GM21576 (cell line): Measurements from ENCODE around the gene COX7C.
"Not testable (repeated sequence)": the region's sequence is repeated elsewhere in the genome, so short reads cannot be mapped to it uniquely, and the experiment has no call there.

Source experiments
- ATAC-seq: cut with Tn5 transposase; IDR thresholded peaks from one replicate; pipeline ENCODE4 v1.9.1; 2021; ENCODE audit warnings: mild to moderate bottlenecking, moderate library complexity; ENCODE audit not compliant: unreplicated experiment

The COX7C gene, protein sequence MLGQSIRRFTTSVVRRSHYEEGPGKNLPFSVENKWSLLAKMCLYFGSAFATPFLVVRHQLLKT

DNA sequence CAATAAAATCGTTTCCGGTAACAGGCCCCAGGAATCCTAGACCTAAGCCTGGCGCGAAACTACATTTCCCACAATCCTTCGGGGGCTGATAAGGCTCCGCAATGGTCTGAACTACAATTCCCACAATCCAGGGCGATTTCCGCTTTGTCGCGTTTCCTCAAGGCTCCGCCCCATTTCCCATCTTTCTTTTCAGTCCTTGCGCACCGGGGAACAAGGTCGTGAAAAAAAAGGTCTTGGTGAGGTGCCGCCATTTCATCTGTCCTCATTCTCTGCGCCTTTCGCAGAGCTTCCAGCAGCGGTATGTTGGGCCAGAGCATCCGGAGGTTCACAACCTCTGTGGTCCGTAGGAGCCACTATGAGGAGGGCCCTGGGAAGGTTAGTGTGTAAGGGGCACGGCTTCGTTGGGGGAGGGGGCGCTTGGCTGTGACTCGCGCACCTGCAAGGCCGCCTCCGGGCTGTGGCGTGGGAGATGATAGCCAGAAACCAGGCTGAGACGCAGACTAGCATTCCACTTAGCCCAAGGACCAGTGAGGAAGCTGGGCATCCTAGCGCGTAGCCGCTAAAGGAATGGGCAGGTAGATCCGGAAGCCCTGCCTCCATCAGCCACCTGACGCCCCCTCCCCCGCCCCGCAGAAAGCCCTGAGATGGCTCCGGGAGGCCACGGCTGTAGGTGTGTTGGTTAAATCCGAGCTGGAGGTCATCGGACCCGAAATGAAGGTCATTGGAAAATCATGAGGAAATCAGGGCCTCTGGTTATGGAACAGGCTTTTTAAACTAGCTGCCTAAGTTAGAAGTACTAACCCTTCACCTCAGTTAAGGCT is at the start of gene COX7C:
TSS of gene COX7C (plus strand) at position 186 of the 821 bp plus-strand sequence. CDS start at position 301, 115 bp downstream.
- ATAC-seq, result peak; percentile 98

DNA sequence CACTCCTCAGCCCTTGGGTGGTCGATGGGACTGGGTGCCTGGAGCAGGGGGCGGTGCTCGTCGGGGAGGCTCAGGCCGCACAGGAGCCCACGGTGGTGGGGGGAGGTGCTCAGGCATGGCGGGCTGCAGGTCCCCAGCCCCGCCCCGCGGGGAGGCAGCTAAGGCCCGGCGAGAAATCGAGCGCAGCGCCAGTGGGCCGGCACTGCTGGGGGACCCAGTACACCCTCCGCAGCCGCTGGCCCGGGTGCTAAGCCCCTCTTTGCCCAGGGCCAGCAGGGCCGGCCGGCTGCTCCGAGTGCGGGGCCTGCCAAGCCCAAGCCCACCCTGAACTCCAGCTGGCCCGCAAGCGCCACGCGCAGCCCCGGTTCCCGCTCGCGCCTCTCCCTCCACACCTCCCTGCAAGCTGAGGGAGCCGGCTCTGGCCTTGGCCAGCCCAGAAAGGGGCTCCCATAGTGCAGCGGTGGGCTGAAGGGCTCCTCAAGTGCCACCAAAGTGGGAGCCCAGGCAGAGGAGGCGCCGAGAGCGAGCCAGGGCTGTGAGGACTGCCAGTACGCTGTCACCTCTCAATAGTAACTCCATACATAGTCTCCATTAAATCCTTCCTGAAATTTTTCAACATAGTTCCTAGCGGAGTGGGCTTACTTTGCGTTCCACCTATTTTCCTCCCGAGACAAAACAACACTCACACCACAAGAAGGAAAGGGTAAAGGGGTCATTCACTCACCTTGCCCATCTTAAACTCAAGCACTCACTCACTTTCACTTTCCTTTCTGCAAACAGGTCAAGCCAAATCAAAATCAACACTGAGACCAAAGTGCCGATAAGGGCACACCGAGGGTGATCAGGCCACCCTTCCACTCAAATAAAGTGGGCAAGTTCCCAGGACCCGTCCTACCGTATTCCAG is 48.0 kb upstream of the COX7C start:
- not testable (repeated sequence) for ATAC-seq

DNA sequence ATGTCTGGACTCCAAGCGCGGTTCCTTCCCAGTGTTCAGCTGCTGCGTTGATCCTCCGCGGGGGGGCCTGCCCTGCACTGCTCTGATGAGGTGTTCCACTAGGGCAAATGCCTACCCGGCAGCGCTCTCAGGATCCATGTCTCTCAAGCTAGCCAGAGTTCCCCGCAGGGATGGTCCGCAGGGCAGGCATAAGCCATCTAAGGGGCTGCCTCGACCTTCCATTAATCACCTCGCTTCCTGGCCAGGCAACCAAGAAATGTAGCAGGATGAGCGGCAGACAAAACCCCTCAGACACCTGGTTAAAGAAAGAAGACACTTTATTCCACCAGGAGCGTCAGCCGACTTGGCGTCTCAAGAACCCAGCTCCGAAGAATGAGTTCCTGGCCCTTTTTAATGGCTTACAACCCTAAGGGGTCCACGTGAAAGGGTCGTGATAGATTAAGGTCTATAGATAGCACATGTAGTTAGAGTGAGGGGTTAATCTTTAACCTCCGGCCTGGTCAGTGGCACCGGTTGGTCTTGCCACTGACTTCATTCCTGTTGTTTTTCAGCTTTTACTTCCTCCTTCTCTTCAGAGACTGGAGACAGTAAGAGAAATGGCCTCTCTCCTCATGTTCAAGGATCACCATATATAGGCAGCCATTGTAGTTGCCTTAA is 47.2 kb upstream of the COX7C start:
- ATAC-seq, result no peak

DNA sequence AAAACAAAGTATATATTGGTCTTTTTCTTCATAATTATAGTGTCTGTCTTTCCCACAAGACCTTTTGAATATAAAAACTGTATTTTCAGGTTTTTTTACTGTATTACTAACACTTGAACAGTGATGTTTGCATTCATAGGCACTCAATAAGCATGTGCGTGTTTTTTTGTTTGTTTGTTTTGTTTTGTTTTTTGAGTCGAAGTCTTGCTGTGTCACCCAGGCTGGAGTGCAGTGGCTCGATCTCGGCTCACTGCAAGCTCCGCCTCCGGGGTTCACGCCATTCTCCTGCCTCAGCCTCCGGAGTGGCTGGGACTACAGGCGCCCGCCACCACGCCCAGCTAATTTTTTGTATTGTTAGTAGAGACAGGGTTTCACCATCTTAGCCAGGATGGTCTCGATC is 46.6 kb upstream of the COX7C start:
- ATAC-seq, result not testable (repeated sequence)

DNA sequence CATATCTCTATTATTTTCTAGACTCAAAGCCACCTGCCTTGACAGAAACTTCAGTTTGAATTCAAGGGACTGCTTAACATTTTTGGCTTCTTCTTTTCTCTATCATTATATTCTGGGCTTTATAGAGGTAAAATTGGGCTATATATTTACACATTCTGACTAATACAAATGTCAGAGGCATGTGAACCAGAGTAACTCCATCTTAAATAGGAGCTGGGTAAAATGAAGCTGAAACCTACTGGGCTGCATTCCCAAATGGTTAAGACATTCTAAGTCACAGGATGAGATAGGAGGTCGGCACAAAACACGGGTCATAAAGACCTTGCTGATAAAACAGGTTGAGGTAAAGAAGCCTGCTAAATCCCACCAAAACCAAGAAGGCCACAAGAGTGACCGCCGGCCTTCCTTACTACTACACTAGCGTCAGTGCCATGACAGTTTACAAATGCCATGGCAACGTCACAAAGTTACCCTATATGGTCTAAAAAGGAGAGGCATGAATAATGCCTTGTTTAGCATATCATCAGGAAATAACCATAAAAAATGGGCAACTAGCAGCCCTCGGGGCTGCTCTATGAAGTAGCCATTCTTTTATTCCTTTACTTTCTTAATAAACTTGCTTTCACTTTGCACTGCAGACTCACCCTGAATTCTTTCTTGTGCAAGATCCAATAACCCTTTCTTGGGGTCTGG is 44.8 kb upstream of the COX7C start:
- ATAC-seq, result no peak

DNA sequence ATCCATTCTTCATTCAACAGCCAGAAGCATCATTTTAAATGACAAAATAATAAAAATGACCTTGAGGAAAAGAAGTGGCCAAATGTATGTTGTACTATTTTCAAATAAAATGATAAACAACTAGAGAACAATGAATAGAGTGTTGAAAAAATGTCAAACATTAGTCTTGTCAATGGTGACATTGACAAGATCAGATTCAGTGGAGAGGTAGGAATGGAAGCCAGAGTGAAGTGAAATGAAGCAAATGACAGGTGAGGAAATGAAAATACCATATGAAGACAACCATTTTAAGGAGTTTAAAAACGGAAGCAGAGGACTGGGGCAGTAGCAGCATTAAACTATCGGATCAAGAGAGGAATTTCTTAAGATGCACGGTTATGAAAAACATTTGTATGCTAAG is 38.2 kb upstream of the COX7C start:
- ATAC-seq, result no peak

DNA sequence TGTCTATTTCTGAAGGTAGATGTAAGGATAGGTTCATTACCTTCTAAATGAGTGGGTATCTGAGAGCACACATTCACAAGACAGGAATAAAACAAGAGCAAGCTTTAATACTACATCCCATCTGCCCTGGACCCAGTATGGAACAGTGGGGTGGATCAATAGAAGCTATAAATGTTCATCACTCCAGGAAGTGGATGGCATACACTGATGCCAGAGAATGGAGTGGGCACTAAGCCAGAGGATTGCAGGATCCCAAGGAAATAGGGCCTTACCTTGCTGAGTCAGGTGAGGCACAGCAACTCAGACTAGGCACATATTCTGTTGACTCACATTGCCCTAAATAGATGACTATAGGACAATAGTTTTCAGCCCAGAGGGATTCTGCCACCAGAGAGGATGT is 21.3 kb upstream of the COX7C start:
- no peak for ATAC-seq

DNA sequence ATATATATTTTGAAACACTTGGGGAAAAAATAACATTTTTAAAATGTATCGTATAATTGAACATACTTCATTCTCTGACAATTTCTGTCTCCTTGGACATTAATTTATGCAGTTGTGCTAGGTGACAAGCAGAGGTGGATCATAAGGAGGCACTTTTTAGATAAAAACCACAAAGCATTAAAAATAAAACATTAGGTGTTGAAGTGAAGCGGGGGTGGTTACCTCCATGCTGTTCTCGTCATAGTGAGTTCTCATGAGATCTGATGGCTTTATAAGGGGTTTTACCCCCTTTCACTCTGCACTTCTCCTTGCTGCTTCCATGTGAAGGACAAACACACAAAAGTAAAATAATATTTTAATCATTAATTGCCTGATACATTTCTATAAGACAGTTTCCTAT is 11.9 kb upstream of the COX7C start:
- ATAC-seq, result no peak

DNA sequence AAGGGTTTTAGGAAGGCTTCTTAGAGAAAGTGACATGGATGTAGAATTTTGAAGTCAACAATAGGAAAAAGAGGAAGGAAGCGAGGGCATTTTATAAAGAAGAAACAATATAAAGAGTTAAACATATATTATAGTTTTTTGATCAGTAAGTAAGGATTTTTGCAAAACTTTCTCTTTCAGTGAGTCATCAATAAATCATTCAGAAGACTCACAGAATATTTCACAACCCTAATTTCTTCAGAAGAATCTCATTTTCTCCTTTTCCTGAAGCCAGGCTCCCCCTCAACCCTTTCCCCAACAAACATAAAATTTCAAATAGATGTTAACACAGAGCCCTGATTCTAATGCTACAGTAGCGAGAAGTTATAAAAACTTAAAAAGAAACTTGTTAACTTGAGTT is 4.3 kb upstream of the COX7C start:
- ATAC-seq, result no peak

DNA sequence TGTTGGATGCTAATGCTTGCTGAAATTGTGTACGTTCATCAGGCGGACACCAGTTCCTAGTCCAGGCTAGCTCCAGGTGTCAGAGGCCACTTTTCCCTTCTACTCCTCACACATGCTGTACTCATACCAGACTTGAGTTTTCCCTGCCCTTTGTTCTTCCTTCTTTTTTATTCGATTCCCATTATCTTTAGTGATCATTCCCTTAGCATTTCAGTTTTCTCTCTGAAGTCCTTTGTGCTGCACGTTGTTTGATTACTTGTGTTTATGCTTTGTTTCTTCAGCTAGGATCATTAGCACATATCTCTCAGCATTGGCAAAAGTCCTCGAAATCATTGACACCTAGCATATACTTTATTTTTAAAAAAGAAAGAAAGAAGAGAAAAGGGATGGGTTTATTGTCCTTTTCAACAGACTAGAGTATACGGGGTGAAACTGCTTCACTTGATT is 409 bp upstream of the COX7C start:
- ATAC-seq, result no peak

DNA sequence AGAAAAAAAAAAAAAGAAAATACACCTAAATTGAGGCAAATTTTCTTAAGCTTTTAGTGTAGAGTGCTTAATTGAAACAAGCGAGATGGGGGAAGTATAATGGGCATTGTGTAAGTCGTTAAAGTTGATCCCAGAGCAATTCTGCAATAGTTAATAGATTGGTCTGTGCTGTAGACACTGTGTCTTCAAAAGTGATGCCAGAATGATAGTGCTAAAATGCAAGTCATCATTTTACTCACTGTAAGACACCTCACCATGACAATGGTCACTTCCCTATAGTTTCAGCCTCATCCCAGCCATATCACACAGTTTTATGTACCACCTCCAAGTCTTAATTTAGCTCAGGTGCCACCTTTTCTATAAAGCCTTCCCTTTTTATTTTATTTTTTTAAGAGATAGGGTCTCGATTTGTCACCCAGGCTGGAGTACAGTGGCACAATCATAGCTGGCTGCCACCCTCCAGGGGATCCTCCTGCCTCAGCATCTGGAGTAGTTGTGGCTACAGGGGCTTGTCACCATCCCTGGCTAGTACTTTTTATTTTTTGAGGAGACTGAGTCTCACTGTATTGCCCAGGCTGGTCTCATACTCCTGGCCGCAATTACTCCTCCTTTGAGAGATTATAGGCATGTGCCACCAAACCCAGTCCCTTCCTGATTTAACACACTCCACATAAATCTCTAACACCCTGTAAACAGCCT is 6.2 kb downstream of the COX7C start:
- no peak for ATAC-seq

DNA sequence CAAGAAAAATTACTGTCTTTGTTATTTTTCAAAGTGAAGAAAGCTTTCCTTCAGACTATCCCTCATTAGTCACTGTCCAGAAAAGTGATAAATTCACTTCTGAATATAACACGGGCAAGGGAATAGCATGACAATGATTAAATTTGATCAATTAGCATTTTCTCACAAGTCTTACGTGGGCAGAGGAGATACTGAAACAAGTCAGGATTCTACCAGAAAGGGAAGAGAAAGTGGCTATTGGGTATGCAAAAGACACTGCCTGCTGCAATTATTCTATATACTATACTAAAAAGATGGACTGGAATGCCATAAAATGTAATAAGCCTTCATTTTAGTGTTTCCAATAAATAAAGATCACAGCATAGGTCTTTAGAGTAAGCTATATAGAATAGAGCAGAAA is 7.4 kb downstream of the COX7C start:
- no peak for ATAC-seq

DNA sequence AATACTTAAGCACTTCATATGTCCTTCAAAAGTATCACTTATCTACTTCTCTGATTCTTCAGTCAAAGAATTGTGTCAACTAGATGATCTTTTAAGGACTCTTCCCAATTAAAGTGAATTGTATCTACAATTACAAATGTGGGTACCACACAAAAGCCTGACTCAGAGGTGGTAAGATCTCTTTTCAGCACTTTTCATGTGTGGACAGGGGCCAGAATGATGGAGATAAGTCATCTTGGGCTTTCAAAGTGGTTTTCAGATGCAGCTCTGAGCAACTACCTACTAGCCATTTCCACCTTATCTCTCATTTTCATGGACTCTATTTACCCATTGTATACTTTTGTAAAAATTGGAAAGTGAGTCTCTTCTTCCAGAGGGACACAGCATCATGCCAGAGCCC is 8.4 kb downstream of the COX7C start:
- no peak for ATAC-seq

DNA sequence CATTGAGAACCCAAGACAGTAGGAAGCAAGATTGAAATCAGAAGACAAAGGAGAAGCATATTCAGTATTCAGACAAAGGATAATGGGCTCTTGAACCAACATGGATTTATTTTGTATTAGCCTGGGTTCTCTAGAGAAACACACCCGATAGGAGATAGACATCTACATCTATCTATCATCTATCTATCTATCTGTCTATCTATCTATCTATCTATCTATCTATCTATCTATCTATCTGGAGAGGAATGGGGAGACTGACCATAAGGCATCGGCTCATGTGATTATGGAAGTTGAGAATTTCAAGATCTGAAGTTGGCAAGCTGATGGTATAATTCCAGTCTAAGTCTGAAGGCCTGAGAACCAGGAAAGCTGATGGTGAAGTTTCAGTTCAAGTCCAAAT is 13.4 kb downstream of the COX7C start:
- ATAC-seq, result no peak

DNA sequence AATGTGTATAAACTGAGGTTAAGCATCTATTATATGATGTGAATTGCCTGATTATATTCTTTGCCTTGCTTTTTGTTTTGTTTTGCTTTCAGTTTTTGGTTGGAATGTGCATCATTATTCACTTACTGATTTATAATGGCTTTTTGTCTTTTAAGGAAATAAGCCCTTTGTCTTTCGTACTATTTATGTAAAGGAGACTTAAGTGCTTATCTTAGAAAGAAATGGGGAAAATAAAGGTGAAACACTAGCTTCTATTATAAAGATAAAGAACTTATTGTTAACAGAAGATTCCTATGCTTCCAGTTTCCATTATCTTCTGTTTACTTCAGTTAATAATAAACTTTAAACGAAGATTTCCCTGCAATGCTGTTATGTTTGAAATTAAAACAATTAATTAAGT is 23.3 kb downstream of the COX7C start:
- no peak for ATAC-seq

DNA sequence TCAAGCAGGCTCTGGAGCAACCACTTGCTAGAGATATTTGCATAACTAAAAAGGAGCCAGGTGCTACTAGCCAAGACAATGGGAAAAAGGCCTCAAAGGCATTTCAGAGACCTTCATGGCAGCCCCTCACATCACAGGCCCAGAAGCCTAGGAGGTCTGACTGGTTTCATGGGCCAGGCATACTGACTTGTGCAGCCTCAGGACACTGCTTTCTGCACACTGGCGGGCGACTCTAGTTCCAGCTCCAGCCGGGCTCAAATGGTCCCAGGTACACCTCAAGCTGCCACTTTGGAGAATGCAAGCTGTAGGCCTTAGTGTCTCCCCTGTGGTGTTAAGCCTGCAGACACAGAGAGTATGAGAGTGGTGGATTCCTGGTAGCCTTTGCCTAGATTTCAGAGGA is 27.1 kb downstream of the COX7C start:
- no peak for ATAC-seq

DNA sequence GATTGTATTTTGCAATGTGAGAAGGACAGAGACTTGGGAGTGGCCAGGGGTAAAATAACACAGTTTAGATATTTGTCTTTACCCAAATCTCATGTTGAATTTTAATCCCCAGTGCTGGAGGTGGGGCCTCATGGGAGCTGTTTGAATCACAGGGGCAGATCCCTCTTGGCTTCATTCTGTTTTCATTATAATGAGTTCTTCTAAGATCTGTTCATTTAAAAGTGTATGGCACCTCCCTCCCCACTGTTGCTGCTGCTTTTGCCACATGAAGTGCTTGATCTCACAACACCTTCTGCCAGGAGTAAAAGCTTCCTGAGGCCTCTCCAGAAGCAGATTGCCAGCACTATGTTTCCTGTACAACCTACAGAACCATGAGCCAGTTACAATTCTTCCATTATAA is 28.1 kb downstream of the COX7C start:
- no peak for ATAC-seq

DNA sequence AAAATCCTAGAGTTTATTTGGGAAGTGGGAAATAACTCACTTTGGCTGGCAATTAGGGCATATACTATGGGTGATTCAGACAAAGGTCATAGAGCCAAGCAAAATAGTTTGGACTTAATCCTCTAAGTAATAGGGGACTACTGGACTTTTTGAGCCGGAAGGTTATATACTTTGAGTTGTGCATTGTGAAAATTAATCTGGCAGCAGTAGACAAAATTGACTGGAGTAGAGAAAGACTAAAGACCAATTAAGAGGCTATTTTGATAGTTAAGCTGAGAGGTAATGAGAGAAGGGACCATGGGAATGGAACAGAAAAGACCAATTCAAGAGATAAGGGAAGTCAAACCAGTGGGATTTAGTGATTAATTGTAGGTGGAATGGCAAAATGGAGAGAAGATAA is 28.9 kb downstream of the COX7C start:
- ATAC-seq, result no peak

DNA sequence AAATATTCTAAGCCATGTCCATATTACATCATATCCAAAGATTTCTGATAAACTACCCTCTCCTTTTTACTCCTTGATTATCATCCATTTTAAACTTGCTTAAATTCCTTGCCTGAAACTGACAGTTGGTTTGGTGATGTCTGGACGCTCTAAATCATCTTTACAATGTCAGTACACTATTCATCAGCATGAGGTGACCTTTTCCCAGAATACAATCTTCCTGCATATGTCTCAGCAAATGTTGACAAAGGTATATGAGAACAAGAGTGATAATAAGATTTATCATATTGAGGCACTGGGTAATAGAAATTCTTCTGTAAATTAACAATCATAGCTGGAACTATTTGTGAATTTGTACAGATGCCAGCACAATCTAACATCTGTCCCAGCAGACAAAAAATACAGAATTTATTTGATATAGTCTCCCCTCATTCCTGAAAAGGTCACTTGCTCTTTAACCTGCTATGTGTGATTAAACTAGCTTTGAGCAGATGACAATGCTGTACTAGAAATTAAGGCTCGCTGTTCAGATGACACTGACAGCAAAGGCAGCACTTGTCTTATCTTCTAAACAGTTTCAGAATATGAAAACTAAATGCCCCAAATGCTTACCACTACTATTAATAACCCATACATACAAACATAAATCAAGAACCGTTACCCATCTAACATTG is 32.2 kb downstream of the COX7C start:
- ATAC-seq, result no peak

DNA sequence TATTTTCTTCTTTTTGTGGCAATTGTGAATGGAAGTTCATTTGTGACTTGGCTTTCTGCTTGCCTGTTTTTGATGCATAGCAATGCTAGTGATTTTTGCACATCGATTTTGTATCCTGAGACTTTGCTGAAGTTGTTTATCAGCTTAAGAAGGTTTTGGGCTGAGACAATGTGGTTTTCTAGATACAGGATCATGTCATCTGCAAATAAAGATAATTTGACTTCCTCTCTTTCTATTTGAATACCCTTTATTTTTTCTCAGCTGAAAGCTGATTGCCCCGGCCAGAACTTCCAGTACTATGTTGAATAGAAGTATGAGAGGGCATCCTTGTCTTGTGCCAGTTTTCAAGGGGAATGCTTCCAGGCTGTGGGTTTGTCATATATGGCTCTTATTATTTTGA is 43.0 kb downstream of the COX7C start:
- not testable (repeated sequence) for ATAC-seq
